Duodenal mucosa (tissue), 2 donors: ENCODE measurements around the gene VPS33A.

Source experiments
- H3K27ac ChIP-seq: one replicate; pipeline ENCODE4 v1.7.0; 2013; ENCODE audit warnings: low read depth, low read length
- H3K27me3 ChIP-seq, 2 donors: one replicate each; pipeline ENCODE4 v1.7.0; 2013; ENCODE audit warnings: low read length in 2 of 2, control low read depth in 1 of 2; ENCODE audit not compliant: insufficient read depth in 2 of 2, control insufficient read depth in 1 of 2
- H3K36me3 ChIP-seq, 2 donors: one replicate each; pipeline ENCODE4 v1.7.0; 2013; ENCODE audit warnings: low read length in 2 of 2, control low read depth in 1 of 2; ENCODE audit not compliant: insufficient read depth in 2 of 2, control insufficient read depth in 1 of 2
- H3K4me1 ChIP-seq, 2 donors: one replicate each; pipeline ENCODE4 v1.7.0; 2013; ENCODE audit warnings: low read length in 2 of 2, control low read depth in 1 of 2; ENCODE audit not compliant: insufficient read depth in 2 of 2, control insufficient read depth in 1 of 2
- H3K4me3 ChIP-seq, 2 donors: one replicate each; pipeline ENCODE4 v1.7.0; 2013; ENCODE audit warnings: low read length in 2 of 2, low read depth in 1 of 2
- H3K9ac ChIP-seq, 2 donors: one replicate each; pipeline ENCODE4 v1.7.0; 2013; ENCODE audit warnings: low read length in 2 of 2, low read depth in 1 of 2
- H3K9me3 ChIP-seq, 2 donors: one replicate each; pipeline ENCODE4 v1.7.0; 2013; ENCODE audit warnings: low read length in 2 of 2, control low read depth in 1 of 2; ENCODE audit not compliant: control insufficient read depth in 1 of 2

The VPS33A gene

DNA sequence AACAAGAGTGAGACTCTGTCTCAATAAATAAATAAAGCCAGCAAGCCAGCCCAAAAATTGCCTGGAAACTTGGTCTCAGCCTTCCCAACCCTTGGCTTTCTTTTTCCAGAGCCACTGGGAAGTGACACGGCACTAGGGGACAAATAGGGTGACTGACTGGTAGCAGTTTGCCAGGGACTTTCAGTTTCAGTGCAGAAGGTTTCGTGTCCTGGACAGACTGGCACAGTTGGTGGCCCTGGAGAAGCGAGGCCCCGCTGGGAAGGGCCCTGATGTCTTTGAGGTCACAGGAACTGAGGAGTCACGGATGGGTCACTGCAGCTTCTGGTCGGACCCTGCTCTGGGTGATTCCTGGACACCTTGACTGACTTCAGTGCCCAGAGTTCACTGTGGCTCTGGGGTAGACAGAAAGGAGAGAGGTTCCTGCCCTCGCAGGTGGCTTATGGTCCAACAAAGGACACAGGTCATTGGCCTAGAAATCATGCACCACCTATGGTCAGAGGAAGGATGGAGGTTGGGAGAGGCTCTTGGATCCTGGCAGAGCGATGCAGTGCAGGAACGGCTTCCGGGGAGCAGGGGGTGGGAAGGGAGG is 80.7 kb downstream of the VPS33A start:
- H3K4me1 ChIP-seq, result peaks cover 0 to 2% of the 10 kb centered on the region in 2 donors
- H3K4me3 ChIP-seq, result no peak overlapping the region
- no peaks in the 10 kb centered on the region for H3K9me3 ChIP-seq
- no peak overlapping the region for H3K9ac ChIP-seq
- H3K27ac ChIP-seq, result no peak overlapping the region
- H3K36me3 ChIP-seq, result no peaks in the 10 kb centered on the region
- H3K27me3 ChIP-seq, result no peaks in the 10 kb centered on the region

DNA sequence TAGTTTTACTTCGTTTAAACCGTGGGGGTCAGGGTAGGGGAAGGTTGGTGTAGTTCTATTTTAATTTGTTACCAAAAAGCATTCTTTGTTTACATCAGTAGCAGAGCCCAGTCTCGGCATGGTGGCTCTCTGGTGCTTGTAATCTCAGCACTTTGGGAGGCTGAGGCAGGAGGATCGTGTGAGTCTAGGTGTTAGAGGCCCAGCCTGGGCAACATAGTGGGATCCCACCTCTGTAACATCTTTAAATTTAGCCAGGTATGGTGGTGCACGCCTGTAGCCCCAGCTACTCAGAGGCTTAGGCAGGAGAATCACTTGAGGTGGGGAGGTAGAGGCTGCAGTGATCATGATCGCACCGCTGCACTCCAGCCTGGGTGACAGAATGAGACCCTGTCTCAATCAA is 81.2 kb downstream of the VPS33A start:
- no peaks in the 10 kb centered on the region for H3K27me3 ChIP-seq
- no peak overlapping the region for H3K4me3 ChIP-seq
- H3K36me3 ChIP-seq, result no peaks in the 10 kb centered on the region
- no peaks in the 10 kb centered on the region for H3K9me3 ChIP-seq
- H3K4me1 ChIP-seq, result peaks cover 0 to 2% of the 10 kb centered on the region in 2 donors
- H3K9ac ChIP-seq, result no peak overlapping the region
- H3K27ac ChIP-seq, result no peak overlapping the region

DNA sequence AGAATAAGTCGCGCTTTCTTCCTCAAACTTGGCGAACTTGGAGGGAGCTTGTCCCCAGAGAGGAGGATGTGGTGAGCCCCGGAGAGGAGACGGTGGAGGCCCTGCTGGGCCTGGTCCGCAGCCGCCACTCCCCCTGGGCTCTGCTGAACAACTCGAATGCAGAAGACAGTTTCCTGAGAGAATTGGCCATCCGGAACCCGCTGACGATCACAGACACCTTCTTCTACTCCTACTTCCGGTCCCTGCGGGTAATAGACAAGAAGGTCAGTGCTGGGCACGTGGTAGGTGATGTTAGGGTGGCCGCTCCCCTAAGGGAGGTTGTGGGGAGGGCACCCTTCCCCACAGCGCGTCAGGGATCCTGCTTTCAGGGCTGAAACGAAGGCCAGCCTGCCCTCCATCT is 81.8 kb downstream of the VPS33A start:
- no peaks in the 10 kb centered on the region for H3K36me3 ChIP-seq
- no peak overlapping the region for H3K27ac ChIP-seq
- no peaks in the 10 kb centered on the region for H3K9me3 ChIP-seq
- H3K9ac ChIP-seq, result no peak overlapping the region
- peaks cover 0 to 2% of the 10 kb centered on the region in 2 donors for H3K4me1 ChIP-seq
- H3K4me3 ChIP-seq, result no peak overlapping the region
- no peaks in the 10 kb centered on the region for H3K27me3 ChIP-seq

DNA sequence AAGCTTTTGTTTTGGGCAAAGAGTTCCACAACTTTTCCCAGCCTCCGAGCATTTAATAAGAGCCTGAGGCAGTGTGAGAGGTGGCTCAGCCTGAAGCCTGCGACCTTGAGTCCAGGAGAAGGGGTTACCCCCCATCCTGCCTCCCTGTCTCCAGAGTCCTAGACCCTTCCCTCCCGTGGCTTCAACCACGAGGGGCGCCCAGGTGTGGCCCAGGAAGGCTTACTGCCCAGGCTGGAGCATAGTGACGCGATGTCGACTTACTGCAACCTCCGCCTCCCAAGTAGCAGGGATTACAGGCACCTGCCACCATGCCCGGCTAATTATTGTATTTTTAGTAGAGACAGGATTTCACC is 82.7 kb downstream of the VPS33A start:
- Histone ChIP-seq H3K36me3 (no peaks in the 10 kb centered on the region), H3K27me3 (no peaks in the 10 kb centered on the region), H3K27ac (no peak overlapping the region), H3K9me3 (no peaks in the 10 kb centered on the region), H3K9ac (no peak overlapping the region), H3K4me1 (peaks cover 0 to 2% of the 10 kb centered on the region in 2 donors), H3K4me3 (peak overlapping the region in 1 of 2 donors; percentile 61)

GRCh38 chr12:122182887-122183587 is 83.3 kb downstream of the VPS33A start, which contains the start of gene LRRC43:
LRRC43 (plus strand) TSS chr12:122183123; CDS start chr12:122183145, 22 bp downstream.
- peak within 1 kb of the TSS in 1 of 2 donors; percentile 54 for H3K9ac ChIP-seq
- H3K4me3 ChIP-seq, result peak within 1 kb of the TSS; percentile 61 to 64
- no peaks in the 10 kb centered on the region for H3K36me3 ChIP-seq
- H3K9me3 ChIP-seq, result no peaks in the 10 kb centered on the region
- no peak within 1 kb of the TSS for H3K27ac ChIP-seq
- H3K4me1 ChIP-seq, result peaks cover 0 to 2% of the 10 kb centered on the region in 2 donors
- H3K27me3 ChIP-seq, result no peaks in the 10 kb centered on the region
